IPS-20b (cell line): ENCODE results near the gene FOXN3.

Source experiments
- H3K27ac ChIP-seq: one replicate; pipeline ENCODE4 v1.5.1; 2013; ENCODE audit warnings: low read length
- H3K27me3 ChIP-seq: 2 replicates; pipeline ENCODE4 v1.6.1; 2013; ENCODE audit warnings: mild to moderate bottlenecking, low read length, inconsistent platforms; ENCODE audit not compliant: insufficient read depth
- H3K36me3 ChIP-seq: 2 replicates; pipeline ENCODE4 v1.6.1; 2013; ENCODE audit warnings: low read depth, mild to moderate bottlenecking, inconsistent platforms, low read length, moderate library complexity; ENCODE audit not compliant: insufficient read depth
- H3K4me1 ChIP-seq: 2 replicates; pipeline ENCODE4 v1.6.1; 2013; ENCODE audit warnings: mild to moderate bottlenecking, control low read depth, inconsistent platforms, low read length, moderate library complexity; ENCODE audit not compliant: insufficient read depth
- H3K4me3 ChIP-seq: 2 replicates; pipeline ENCODE4 v1.5.1; 2013; ENCODE audit warnings: mild to moderate bottlenecking, low read length, inconsistent platforms
- H3K9ac ChIP-seq: 2 replicates; pipeline ENCODE4 v1.6.1; 2013; ENCODE audit warnings: low read depth, mild to moderate bottlenecking, inconsistent platforms, low read length, moderate library complexity
- H3K9me3 ChIP-seq: 2 replicates; pipeline ENCODE4 v1.6.1; 2013; ENCODE audit warnings: mild to moderate bottlenecking, low read depth, low read length, inconsistent platforms; ENCODE audit not compliant: insufficient read depth

The FOXN3 gene

GRCh38 chr14:89268514-89268913 is 148.5 kb downstream of the FOXN3 start:
- Histone ChIP-seq H3K4me3 (no peak overlapping the region), H3K36me3 (peaks cover 21% of the 10 kb centered on the region; the same call in 1 of the 2 replicates), H3K27ac (no peak overlapping the region), H3K27me3 (no peaks in the 10 kb centered on the region), H3K9me3 (no peaks in the 10 kb centered on the region), H3K9ac (no peak overlapping the region), H3K4me1 (peaks cover 21% of the 10 kb centered on the region)

DNA sequence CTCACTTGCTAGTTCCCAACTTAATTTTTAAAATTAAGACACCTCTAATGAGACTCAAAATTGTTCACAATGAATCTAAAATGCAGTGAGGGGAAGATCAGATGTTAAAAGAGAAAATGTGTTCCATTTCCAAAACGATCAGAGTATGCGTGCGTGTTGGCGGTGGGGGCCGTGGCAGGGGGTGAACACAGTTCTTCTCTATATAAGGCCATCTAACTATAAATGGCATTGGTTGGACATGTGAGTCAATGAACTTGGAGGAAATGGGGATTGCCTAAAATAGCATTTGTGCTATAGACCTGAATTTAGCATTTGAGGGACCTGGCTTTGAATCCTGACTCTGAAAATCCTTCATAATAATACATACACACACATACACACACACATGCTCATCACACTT is 149.4 kb downstream of the FOXN3 start:
- no peak overlapping the region for H3K27ac ChIP-seq
- peaks cover 21% of the 10 kb centered on the region for H3K4me1 ChIP-seq
- H3K4me3 ChIP-seq: no peak overlapping the region

DNA sequence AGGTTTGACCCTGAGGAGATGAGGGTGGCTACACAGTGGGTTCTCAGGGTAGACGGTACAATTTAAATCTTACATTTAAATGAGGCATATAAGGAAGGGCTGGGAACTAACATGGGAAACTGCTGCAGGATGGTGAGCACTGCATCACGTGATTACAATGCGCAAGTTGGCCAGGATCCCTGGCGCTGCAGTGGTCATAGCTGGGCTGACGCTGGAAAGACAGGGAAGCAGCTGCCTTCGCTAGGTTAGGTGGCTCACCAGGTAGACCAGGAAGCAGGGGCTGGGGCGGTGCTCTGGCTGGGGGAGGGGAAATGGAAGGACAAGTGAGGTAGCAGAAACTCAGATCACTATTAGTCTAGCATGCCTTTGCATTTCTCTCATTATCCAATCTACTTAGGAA is 149.9 kb downstream of the FOXN3 start:
- Histone ChIP-seq H3K27me3 (no peaks in the 10 kb centered on the region), H3K27ac (no peak overlapping the region), H3K4me1 (peaks cover 21% of the 10 kb centered on the region), H3K9ac (no peak overlapping the region; the same call in 1 of the 2 replicates), H3K9me3 (no peaks in the 10 kb centered on the region), H3K36me3 (peaks cover 24% of the 10 kb centered on the region; the same call in 1 of the 2 replicates), H3K4me3 (no peak overlapping the region)

More for the DNA sequence above, 149.4 kb downstream of the FOXN3 start:
- Histone ChIP-seq H3K9me3 (no peaks in the 10 kb centered on the region), H3K27me3 (no peaks in the 10 kb centered on the region), H3K9ac (no peak overlapping the region; the same call in 1 of the 2 replicates), H3K36me3 (peaks cover 24% of the 10 kb centered on the region; the same call in 1 of the 2 replicates)

DNA sequence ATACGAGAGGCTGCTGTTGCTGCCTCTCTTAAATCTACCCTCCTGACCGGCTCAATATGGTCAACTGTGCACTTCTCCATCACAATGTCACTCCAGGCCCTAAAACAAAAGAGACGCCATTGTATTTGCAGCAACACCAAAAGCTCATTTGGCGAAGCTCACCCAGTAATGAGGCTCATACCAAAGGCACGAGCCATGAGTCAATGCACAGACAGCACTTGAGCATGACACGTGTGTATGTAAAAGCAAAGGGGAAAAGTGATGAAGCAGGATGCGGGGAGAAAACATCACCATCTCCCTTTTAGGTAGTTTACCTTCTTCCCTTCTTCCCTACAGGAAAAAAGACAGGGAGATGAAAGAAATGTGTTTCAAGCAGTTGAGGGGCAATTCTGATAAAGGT is 150.3 kb downstream of the FOXN3 start:
- no peak overlapping the region for H3K27ac ChIP-seq
- H3K36me3 ChIP-seq: peaks cover 24% of the 10 kb centered on the region; the same call in 1 of the 2 replicates
- H3K4me1 ChIP-seq: peaks cover 21% of the 10 kb centered on the region
- no peaks in the 10 kb centered on the region for H3K9me3 ChIP-seq
- no peak overlapping the region; the same call in 1 of the 2 replicates for H3K9ac ChIP-seq
- H3K27me3 ChIP-seq: no peaks in the 10 kb centered on the region
- no peak overlapping the region for H3K4me3 ChIP-seq

DNA sequence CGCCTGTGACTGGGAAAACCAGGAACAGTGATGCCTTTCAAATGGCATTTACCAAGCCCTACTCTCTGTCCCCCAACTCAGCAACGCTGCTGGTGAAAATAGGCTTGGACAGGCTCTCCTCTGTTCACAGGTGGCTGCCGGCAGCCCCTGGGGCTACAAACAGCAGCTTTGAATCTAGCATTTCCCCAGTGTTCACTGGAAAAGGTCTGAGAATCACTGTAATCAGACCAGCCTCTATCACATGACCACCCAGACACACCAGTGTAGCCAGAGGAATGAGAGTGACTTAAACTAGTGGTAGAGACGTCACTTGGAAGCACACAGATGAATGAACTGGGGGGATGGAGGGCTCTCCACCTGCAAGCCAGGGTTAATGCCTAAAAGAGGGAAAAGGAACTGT is 151.8 kb downstream of the FOXN3 start:
- H3K4me1 ChIP-seq: peaks cover 21% of the 10 kb centered on the region
- H3K4me3 ChIP-seq: no peak overlapping the region
- H3K36me3 ChIP-seq: peaks cover 24% of the 10 kb centered on the region; the same call in 1 of the 2 replicates
- no peak overlapping the region for H3K27ac ChIP-seq
- H3K9me3 ChIP-seq: no peaks in the 10 kb centered on the region
- no peaks in the 10 kb centered on the region for H3K27me3 ChIP-seq
- H3K9ac ChIP-seq: no peak overlapping the region

- Histone ChIP-seq H3K4me1 (peaks cover 21% of the 10 kb centered on the region), H3K27ac (no peak overlapping the region)
Measured at GRCh38 chr14:89264196-89264800, 152.7 kb downstream of the FOXN3 start.

GRCh38 chr14:89262041-89262440 is 155.0 kb downstream of the FOXN3 start:
- Histone ChIP-seq H3K9me3 (no peaks in the 10 kb centered on the region), H3K36me3 (peaks cover 37% of the 10 kb centered on the region), H3K9ac (no peak overlapping the region), H3K4me1 (peaks cover 6% of the 10 kb centered on the region), H3K4me3 (no peak overlapping the region), H3K27me3 (no peaks in the 10 kb centered on the region), H3K27ac (no peak overlapping the region)

More at GRCh38 chr14:89264196-89264800, 152.7 kb downstream of the FOXN3 start:
- Histone ChIP-seq H3K27me3 (no peaks in the 10 kb centered on the region), H3K9ac (no peak overlapping the region), H3K36me3 (peaks cover 24% of the 10 kb centered on the region; the same call in 1 of the 2 replicates), H3K4me3 (no peak overlapping the region), H3K9me3 (no peaks in the 10 kb centered on the region)

DNA sequence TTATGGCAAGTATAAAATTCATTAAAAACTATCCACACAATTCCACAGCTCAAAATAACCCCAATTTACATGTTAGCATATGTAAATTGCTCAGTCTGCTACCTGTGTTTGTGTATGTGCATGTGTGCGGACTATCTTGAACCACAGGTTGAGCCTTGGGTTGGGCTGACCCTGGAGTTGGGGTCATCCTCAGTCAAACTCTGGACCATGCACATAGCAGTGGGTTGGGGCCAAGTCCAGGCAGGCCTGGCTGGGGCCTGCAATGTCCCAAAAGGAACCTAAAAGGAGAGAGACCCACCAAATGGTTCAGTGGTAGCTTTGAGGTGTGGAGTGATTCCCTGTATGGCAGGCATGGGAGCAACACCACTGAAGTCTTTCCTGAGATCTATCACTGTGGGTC is 156.1 kb downstream of the FOXN3 start:
- Histone ChIP-seq H3K9me3 (no peaks in the 10 kb centered on the region), H3K4me1 (no peaks in the 10 kb centered on the region; the same call in 1 of the 2 replicates), H3K4me3 (no peak overlapping the region), H3K9ac (no peak overlapping the region), H3K27me3 (no peaks in the 10 kb centered on the region), H3K27ac (no peak overlapping the region), H3K36me3 (peaks cover 28% of the 10 kb centered on the region)

DNA sequence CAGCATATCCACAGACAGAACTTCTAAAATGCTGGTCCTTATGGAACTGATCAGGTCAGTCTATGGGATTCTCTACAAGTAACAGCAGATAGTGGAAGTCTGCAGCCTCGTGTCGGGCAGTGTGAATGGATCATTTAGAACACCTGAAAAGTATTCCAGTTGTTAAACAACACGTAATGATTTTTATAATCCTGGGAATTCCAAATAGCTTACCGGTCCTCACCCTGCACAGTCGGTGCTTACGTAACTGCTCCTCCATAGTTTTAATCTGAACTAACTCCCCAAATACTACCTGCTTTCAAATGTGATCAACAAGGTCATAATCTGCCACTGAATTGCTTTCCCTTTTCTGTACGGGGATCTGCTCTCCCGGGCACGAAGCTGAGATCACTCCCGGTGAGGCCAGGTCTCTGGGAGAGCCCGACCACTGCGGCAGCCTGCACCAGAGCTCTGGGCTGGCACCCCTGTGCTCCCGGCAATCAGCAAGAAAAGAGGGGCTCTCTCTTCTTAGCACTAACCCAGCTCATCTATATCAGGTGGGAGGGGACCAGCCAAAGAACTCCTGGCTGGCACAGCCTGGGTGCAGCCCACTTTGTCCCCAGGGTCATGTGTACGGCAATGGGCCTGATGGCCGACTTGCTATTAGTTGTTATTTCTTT is 157.0 kb downstream of the FOXN3 start:
- Histone ChIP-seq H3K9me3 (no peaks in the 10 kb centered on the region), H3K36me3 (peaks cover 28% of the 10 kb centered on the region), H3K4me1 (no peaks in the 10 kb centered on the region; the same call in 1 of the 2 replicates), H3K27me3 (no peaks in the 10 kb centered on the region), H3K9ac (no peak overlapping the region), H3K27ac (no peak overlapping the region), H3K4me3 (no peak overlapping the region)

DNA sequence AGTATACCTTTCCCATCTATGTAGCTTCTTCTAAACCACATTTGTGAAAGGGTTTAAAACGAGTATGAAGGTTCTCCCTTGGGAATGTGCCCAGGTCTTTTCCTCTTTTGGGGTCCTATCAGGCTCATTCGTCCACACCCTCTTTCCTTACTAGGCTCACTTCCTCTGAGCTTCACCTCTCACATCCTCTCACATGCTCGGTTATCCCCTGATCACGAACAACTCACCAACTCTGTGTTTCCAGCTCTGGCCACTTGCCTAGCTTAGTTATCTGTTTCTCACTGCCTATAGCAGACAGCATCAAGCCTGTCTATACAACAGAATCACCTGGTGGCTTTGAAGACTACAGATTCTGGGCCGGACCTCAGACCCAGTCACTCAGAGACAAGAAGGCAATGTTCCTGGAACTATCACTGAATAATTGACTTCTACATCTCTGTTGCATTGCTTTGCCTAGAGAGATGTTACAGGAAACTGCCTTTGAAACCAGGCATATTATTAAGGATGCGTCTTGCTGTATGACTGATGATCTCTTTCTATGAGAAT is 158.2 kb downstream of the FOXN3 start:
- Histone ChIP-seq H3K27ac (no peak overlapping the region), H3K27me3 (no peaks in the 10 kb centered on the region), H3K36me3 (peaks cover 28% of the 10 kb centered on the region), H3K9ac (no peak overlapping the region), H3K4me1 (no peaks in the 10 kb centered on the region; the same call in 1 of the 2 replicates), H3K9me3 (no peaks in the 10 kb centered on the region), H3K4me3 (no peak overlapping the region)

- no peaks in the 10 kb centered on the region for H3K9me3 ChIP-seq
- no peak overlapping the region for H3K9ac ChIP-seq
- H3K27me3 ChIP-seq: no peaks in the 10 kb centered on the region
- H3K4me3 ChIP-seq: no peak overlapping the region
- H3K4me1 ChIP-seq: peaks cover 3% of the 10 kb centered on the region; the same call in 1 of the 2 replicates
- H3K36me3 ChIP-seq: peaks cover 26% of the 10 kb centered on the region; the same call in 1 of the 2 replicates
- no peak overlapping the region for H3K27ac ChIP-seq
Measured at GRCh38 chr14:89256951-89257350, 160.1 kb downstream of the FOXN3 start.
